T-helper 2 cell treated with Interferon-gamma antibody and Interleukin-4, amounts not matched to agents 100 ng/mL and 5 ng/mL, for 36 hours (primary cell): ENCODE data around the gene SART3. TPM values are rescaled to one million over a fixed set of nuclear protein-coding genes. Genes with fewer than 3 reads are reported as not detected.

Source experiments
- total RNA-seq: library from RNA; stranded (reverse); gene quantifications from 2 replicates; pipeline ENCODE4 v1.2.3, GENCODE V29; 2022

SART3 gene
- total RNA-seq, 1 donor from 2014 or later = 78.3 TPM

Other genes starting within 250 kb of the SART3 start
- not detected in 2 replicates for gene CMKLR1, start 221.9 kb downstream of the SART3 start, total RNA-seq
- 8.4 and 10.2 TPM in 2 replicates for gene FICD, start 45.9 kb downstream of the SART3 start, total RNA-seq
- gene ISCU, start 1.4 kb upstream of the SART3 start, total RNA-seq = 44.1 and 45.1 TPM in 2 replicates
- 0.30 and 0.41 TPM in 2 replicates for gene TMEM119, start 36.9 kb upstream of the SART3 start, total RNA-seq
- gene SELPLG, start 72.7 kb upstream of the SART3 start, total RNA-seq = 219 and 221 TPM in 2 replicates
- 45.6 and 47.7 TPM in 2 replicates for gene CORO1C, start 170.3 kb upstream of the SART3 start, total RNA-seq